GM13977 (cell line): ENCODE results near the gene NOX5.

Experiments used
- DNase-seq: peaks from one replicate; pipeline ENCODE4 v3.0.0; 2012; ENCODE audit warnings: low spot score
- CTCF ChIP-seq: IDR thresholded peaks from 2 replicates; pipeline ENCODE4 v1.5.1; 2012; ENCODE audit warnings: mild to moderate bottlenecking, control low read depth; ENCODE audit not compliant: insufficient read depth; ENCODE audit errors: extremely low read depth, missing control alignments
- in situ Hi-C: fragments of 300-500 bp; cut with MboI; formaldehyde crosslinking; loops from one replicate; pipeline ENCODE4 v1.12.0; 2022; ENCODE audit warnings: low sequenced_read_pairs, low pct_unique_long_range_greater_than_20kb, mixed read lengths, inconsistent platforms; ENCODE audit not compliant: unreplicated experiment

NOX5 gene

GRCh38 chr15:69089258-69089657, 74.8 kb downstream of the NOX5 start:
- in situ Hi-C loops, result no loop called here
- no peak for TF ChIP-seq CTCF
- DNase-seq, result no peak

GRCh38 chr15:69090197-69090948, 75.9 kb downstream of the NOX5 start:
- no peak for TF ChIP-seq CTCF
- no peak for DNase-seq
- in situ Hi-C loops, result no loop called here

- TF ChIP-seq CTCF, result no peak
- in situ Hi-C loops, result no loop called here
- DNase-seq, result no peak
Observed at GRCh38 chr15:69091654-69092053, 77.2 kb downstream of the NOX5 start.

- no peak for TF ChIP-seq CTCF
- no peak for DNase-seq
- in situ Hi-C loops, result no loop called here
Observed at GRCh38 chr15:69092159-69092558, 77.7 kb downstream of the NOX5 start.

- TF ChIP-seq CTCF, result no peak
- in situ Hi-C loops, result no loop called here
Observed at GRCh38 chr15:69093127-69093526, 78.6 kb downstream of the NOX5 start.

GRCh38 chr15:69093614-69094013, 79.1 kb downstream of the NOX5 start:
- in situ Hi-C loops, result no loop called here
- TF ChIP-seq CTCF, result no peak
- no peak for DNase-seq

More at GRCh38 chr15:69093127-69093526, 78.6 kb downstream of the NOX5 start:
- no peak for DNase-seq
